Adrenal gland (tissue), 5 donors: Measurements from ENCODE around the gene AK4.

Experiments
- POLR2A ChIP-seq, 2 donors: fragments of 450-650 bp; IDR thresholded peaks; one replicate each; pipeline ENCODE4 v1.6.1; 2017; ENCODE audit warnings: antibody characterized with exemption in 2 of 2, mild to moderate bottlenecking in 2 of 2, moderate library complexity in 1 of 2
- TF ChIP-seq, protein P1 (sequence below), 6 experiments: fragments of 450-650 bp in 4 of 6; fragments of 200-600 bp in 2 of 6; sonication (generic) in 1 of 6; IDR thresholded peaks; 1 replicate in 5 of 6; 2 replicates in 1 of 6; pipeline versions ENCODE4 v1.5.1 to v1.8.0; 2016 to 2021; ENCODE audit warnings: antibody characterized with exemption in 6 of 6, mild to moderate bottlenecking in 2 of 6, moderate library complexity in 1 of 6
- donor health status: DM: no; HTN: no; CAD: no.

DNA sequence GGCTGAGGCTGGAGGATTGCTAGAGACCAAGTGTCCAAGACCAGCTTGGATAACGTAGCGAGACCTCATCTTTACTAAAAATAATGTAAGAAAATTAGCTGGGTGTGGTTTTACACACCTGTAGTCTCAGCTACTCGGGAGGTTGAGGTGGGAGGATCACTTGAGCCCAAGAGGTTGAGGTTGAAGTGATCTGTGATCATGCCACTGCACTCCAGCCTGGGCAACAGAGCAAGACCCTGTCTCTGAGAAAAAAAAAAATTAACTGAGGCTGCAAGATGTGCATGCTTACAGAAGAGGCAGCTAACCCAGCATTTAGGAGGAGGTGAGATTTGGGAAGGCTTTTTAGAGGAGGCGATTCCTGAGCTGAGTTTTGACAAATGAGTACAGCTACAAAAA, 9.5 kb downstream of the AK4 start:
- TF ChIP-seq, protein P1, sequence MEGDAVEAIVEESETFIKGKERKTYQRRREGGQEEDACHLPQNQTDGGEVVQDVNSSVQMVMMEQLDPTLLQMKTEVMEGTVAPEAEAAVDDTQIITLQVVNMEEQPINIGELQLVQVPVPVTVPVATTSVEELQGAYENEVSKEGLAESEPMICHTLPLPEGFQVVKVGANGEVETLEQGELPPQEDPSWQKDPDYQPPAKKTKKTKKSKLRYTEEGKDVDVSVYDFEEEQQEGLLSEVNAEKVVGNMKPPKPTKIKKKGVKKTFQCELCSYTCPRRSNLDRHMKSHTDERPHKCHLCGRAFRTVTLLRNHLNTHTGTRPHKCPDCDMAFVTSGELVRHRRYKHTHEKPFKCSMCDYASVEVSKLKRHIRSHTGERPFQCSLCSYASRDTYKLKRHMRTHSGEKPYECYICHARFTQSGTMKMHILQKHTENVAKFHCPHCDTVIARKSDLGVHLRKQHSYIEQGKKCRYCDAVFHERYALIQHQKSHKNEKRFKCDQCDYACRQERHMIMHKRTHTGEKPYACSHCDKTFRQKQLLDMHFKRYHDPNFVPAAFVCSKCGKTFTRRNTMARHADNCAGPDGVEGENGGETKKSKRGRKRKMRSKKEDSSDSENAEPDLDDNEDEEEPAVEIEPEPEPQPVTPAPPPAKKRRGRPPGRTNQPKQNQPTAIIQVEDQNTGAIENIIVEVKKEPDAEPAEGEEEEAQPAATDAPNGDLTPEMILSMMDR (IDR thresholded peaks at IDR 0.05): no peak
- no peak for TF ChIP-seq POLR2A (IDR thresholded peaks at IDR 0.05)
